HL-60/S4 treated with retinoic acid at 250 ng/mL for 4 days and 3 days (cell line): Measurements from ENCODE around the gene SAMD14.

Source experiments
- in situ Hi-C: fragments of 300-500 bp; cut with MboI; formaldehyde crosslinking; loops from 2 replicates; pipeline ENCODE4 v1.7.0; 2022; ENCODE audit warnings: low sequenced_read_pairs

SAMD14 gene

DNA sequence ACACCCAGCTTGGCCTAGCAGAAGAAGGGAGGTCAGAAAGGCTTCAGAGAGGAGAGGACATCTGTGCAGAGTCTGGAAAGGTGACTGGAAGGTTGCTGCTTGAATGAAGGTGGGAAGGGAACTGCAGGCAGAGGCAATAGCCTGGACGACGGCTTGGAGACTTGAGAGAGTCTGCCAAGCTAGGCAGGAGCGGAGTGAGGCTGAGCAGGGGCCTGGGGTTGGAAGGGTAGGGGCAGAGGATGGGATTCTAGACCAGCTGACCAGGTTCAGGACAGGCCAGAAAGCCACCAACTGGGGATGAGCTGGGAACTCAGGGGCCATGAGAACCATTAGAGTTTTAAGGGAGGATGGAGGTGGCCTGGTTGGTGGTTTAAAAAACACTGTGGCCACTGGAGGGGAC, 35.5 kb upstream of the SAMD14 start:
- in situ Hi-C loops = no loop called here

GRCh38 chr17:50165066-50165465, 35.1 kb upstream of the SAMD14 start:
- in situ Hi-C loops = no loop called here

DNA sequence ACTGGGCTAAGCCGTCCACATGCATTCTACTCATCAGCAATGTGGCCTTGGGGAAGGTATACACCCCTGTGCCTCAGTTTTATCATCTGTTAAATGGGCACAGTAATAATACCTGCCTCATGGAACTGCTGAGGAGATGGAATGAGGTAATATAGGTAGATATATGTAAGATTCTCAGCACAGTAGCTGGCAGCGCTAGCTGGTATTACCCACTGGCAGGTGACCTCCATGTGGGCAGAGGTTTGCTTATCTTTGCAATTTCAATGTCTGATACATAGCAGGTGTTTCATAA, 34.7 kb upstream of the SAMD14 start:
- in situ Hi-C loops = no loop called here

- in situ Hi-C loops = no loop called here
Observed at GRCh38 chr17:50163843-50164696, 34.1 kb upstream of the SAMD14 start.

- in situ Hi-C loops = no loop called here
Observed at GRCh38 chr17:50162466-50163254, 32.7 kb upstream of the SAMD14 start.

- in situ Hi-C loops = no loop called here
Observed at GRCh38 chr17:50161911-50162288, 31.9 kb upstream of the SAMD14 start.

- in situ Hi-C loops = no loop called here
Observed at GRCh38 chr17:50161023-50161910, 31.3 kb upstream of the SAMD14 start.

DNA sequence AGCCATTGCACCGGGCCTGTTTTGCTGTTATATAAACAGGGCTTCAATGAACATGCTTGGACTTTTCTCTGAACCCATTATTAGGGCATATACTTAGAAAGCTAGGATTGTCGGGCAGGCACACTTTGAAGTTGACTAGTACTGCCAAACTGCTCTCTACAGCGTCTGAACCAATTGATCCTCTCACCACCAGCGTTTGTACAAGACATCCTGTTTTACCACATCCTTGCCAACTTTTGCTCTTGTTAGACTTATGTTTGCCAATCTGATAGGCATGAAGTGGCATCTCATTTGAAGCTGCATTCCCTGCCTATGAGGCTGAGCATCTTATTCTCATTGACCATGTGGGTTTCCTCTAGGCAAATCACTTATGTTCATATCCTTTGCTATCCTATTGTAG, 27.9 kb upstream of the SAMD14 start:
- in situ Hi-C loops = no loop called here

DNA sequence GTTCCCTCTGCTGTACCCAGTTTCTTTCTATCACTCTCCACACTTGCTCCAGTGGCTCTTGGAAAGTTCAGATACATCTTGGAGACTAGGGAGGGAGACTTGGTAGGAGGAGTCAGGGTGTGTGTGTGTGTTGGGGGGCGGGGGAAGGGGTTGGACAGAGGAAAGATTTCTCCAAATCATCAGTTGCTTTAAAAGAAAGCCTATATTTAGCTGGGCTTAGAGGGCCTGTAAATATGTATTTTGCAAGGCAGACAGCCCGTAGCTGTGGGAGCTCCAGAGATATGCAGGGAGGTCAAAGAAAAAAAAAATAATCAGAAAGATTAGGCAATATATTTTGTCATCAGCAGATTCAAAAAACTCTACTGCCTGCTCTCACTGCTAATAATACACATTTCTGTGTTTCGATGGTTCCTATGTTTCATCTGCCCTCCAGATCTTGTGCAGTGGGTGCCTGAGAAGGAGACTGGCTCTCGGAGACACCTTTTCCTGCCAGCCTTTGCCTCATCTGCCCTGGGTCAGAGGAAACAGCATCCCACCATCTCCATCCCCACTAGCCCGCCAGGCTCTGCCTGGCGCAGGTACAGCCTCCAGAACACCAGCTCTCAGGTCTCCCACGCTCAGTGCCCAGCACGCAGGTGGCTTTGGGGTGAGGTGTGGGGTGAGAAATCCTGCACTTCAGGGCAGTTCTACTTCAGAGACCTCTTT, 25.3 kb upstream of the SAMD14 start:
- in situ Hi-C loops = no loop called here

- in situ Hi-C loops = no loop called here
Observed at GRCh38 chr17:50154604-50155003, 24.6 kb upstream of the SAMD14 start.

GRCh38 chr17:50153650-50154575, 24.0 kb upstream of the SAMD14 start:
- in situ Hi-C loops = no loop called here

- in situ Hi-C loops = no loop called here
Observed at GRCh38 chr17:50152736-50153135, 22.8 kb upstream of the SAMD14 start.

- in situ Hi-C loops = no loop called here
Observed at GRCh38 chr17:50151937-50152547, 22.1 kb upstream of the SAMD14 start.

GRCh38 chr17:50151041-50151936, 21.3 kb upstream of the SAMD14 start:
- in situ Hi-C loops = no loop called here

GRCh38 chr17:50150354-50151040, 20.5 kb upstream of the SAMD14 start, which contains the start of gene PPP1R9B:
Gene PPP1R9B, minus strand, starts transcription at chr17:50150677. Its CDS starts 164 bp downstream, at chr17:50150513.
- in situ Hi-C loops = no loop called here

DNA sequence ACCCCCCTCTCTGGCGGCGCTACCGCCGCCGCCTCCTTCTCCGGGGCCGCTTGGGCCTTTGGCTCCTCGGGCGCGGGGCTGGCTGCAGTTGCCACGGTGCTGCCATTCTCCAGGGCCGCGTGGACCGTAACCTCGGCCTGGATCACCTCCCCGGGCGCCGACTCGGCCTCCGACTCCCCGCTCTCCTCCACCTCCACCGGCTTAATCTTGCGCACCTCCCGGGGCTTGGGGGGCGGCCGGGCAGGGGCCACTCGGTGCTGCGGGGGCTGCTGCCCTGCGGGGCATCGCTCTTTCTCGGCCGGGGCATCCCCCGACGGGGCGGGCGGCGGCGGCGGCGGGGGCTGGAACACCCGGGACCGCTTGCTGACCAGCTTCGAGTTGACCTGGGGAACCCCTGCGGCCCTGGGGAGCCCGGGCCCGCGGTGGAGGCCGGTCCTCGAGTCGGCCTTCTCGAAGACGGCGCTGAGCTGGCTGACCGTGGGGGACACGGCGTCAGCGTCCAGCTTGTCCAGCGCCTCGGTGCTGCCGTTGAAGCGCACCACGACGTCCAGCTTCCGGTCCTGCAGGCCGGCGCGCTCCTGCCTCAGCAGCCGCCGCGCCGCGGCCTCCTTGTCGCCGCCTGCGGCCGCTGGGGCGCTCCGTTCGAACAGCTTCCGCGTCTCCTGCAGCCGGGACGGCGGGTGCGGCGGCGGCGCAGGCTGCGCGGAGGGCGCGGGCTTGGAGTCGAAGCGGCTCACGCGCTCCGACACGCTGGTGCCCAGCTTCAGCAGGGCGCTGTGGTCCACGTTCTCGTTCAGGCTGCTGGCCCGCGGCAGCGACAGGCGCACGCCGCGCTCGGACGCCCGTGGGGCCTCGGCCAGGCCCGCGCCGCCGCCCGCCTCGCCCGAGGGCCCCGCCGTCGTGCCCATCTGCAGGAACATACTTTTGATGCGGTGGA, 19.7 kb upstream of the SAMD14 start:
- in situ Hi-C loops = no loop called here

DNA sequence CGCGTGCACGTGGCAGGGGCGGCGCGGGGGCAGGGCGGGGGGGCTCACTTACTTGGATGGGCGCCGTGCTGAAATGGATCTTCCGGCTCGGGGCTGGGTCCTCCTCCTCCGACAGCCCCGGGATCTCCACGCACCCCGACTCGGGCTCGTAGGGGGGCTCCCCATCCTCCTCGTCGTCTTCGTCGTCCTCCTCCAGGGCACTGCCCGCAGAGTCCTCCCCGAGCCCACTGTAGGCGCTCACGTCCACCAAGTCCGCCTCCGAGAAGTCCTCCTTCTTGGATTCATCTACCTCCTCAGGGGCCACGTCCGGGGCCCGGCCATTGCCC, 19.1 kb upstream of the SAMD14 start:
- in situ Hi-C loops = no loop called here
